Osteoblast (primary cell): ENCODE results near the gene CXCL9. TPM values are rescaled to one million over a fixed set of nuclear protein-coding genes. Genes with fewer than 3 reads are reported as not detected.
A peak's percentile ranks its signal among the peaks of the same experiment; 100 is the strongest.
"Not testable (repeated sequence)": the region's sequence is repeated elsewhere in the genome, so short reads cannot be mapped to it uniquely, and the experiment has no call there.

Experiments
- DNase-seq: peaks from one replicate; pipeline ENCODE4 v3.0.0; 2011; ENCODE audit warnings: low spot score, mixed read lengths; ENCODE audit not compliant: insufficient read length; ENCODE audit errors: missing footprints
- H2AFZ ChIP-seq: 2 replicates; pipeline ENCODE4 v1.6.0; 2011; ENCODE audit warnings: mild to moderate bottlenecking, low read length
- H3K27ac ChIP-seq: 2 replicates; pipeline ENCODE4 v1.5.1; 2011; ENCODE audit warnings: mild to moderate bottlenecking, low read depth, low read length, moderate library complexity
- H3K27me3 ChIP-seq: 2 replicates; pipeline ENCODE4 v1.6.0; 2012; ENCODE audit warnings: mild to moderate bottlenecking, control low read depth, inconsistent platforms, low read length, moderate library complexity; ENCODE audit not compliant: insufficient read depth
- H3K36me3 ChIP-seq: 2 replicates; pipeline ENCODE4 v1.5.1; 2011; ENCODE audit warnings: mild to moderate bottlenecking, low read length, control low read depth, moderate library complexity; ENCODE audit not compliant: insufficient read depth
- H3K4me1 ChIP-seq: 2 replicates; pipeline ENCODE4 v1.5.1; 2011; ENCODE audit warnings: mild to moderate bottlenecking, low read length, control low read depth, moderate library complexity; ENCODE audit not compliant: insufficient read depth
- H3K4me2 ChIP-seq: 2 replicates; pipeline ENCODE4 v1.6.0; 2011; ENCODE audit warnings: mild to moderate bottlenecking, low read length; ENCODE audit not compliant: insufficient read depth
- H3K4me3 ChIP-seq: fragments of 200-600 bp; sonication (generic); 3 replicates; pipeline ENCODE4 v1.5.1; 2012; ENCODE audit warnings: mild to moderate bottlenecking, low read length, inconsistent platforms; ENCODE audit not compliant: insufficient read depth
- H3K79me2 ChIP-seq: 2 replicates; pipeline ENCODE4 v1.6.0; 2012; ENCODE audit warnings: mild to moderate bottlenecking, low read length, control low read depth, inconsistent platforms; ENCODE audit not compliant: insufficient read depth
- H3K9me3 ChIP-seq: 2 replicates; pipeline ENCODE4 v1.5.1; 2011; ENCODE audit warnings: low read depth, low read length, control low read depth
- H4K20me1 ChIP-seq: 2 replicates; pipeline ENCODE4 v1.6.0; 2012; ENCODE audit warnings: mild to moderate bottlenecking, low read length, control low read depth; ENCODE audit not compliant: insufficient read depth
- total RNA-seq: library from RNA; depleted of rRNA; stranded (reverse); fragments of >200 nt; gene quantifications from 2 replicates; pipeline ENCODE4 v1.2.3, GENCODE V29; 2012
- TF ChIP-seq, protein P1 (sequence below): IDR thresholded peaks from 2 replicates; pipeline ENCODE4 v1.5.1; 2011; ENCODE audit warnings: mild to moderate bottlenecking, low read depth, low read length, moderate library complexity; ENCODE audit errors: extremely low read depth

Gene CXCL9
- total RNA-seq, 1 donor, result not detected

DNA sequence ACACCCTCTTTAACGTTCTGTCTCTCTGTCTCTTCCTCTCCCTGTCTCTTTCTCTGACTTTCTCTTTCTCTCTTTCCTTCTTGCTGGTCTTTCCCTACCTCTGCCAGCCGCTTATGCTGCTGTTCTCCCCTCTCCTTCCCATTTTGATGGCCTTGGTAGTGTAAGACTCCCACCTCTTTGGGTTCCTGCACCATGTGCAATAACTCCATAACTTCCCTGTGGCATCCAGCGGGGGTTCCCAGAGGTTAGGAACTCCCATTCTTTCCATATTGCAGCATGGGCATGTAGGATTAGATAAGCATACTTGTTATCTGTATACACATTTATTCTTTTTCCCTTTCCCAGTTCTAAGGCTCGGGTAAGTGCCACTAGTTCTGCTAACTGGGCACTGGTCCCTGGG, 37.4 kb upstream of the CXCL9 start:
- H3K79me2 ChIP-seq, H3K36me3 ChIP-seq, H3K4me1 ChIP-seq, H3K4me2 ChIP-seq, H3K9me3 ChIP-seq, H3K27me3 ChIP-seq, H2AFZ ChIP-seq, H4K20me1 ChIP-seq, H3K27ac ChIP-seq, H3K4me3 ChIP-seq, DNase-seq: not testable (repeated sequence)

DNA sequence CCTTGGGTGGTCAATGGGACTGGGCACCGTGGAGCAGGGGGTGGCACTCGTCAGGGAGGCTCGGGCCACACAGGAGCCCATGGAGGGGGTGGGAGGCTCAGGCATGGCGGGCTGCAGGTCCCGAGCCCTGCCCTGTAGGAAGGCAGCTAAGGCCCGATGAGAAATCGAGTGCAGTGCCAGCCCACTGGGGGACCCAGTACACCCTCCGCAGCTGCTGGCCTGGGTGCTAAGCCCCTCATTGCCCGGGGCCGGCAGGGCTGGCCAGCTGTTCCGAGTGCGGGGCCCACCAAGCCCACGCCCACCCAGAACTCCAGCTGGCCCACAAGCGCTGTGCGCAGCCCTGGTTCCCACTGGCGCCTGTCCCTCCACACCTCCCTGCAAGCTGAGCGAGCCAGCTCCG, 36.0 kb upstream of the CXCL9 start:
- not testable (repeated sequence) for H3K79me2 ChIP-seq, H3K4me1 ChIP-seq, H3K27me3 ChIP-seq, H4K20me1 ChIP-seq, H3K27ac ChIP-seq, H3K4me2 ChIP-seq, H2AFZ ChIP-seq, H3K9me3 ChIP-seq, H3K4me3 ChIP-seq, H3K36me3 ChIP-seq, DNase-seq

DNA sequence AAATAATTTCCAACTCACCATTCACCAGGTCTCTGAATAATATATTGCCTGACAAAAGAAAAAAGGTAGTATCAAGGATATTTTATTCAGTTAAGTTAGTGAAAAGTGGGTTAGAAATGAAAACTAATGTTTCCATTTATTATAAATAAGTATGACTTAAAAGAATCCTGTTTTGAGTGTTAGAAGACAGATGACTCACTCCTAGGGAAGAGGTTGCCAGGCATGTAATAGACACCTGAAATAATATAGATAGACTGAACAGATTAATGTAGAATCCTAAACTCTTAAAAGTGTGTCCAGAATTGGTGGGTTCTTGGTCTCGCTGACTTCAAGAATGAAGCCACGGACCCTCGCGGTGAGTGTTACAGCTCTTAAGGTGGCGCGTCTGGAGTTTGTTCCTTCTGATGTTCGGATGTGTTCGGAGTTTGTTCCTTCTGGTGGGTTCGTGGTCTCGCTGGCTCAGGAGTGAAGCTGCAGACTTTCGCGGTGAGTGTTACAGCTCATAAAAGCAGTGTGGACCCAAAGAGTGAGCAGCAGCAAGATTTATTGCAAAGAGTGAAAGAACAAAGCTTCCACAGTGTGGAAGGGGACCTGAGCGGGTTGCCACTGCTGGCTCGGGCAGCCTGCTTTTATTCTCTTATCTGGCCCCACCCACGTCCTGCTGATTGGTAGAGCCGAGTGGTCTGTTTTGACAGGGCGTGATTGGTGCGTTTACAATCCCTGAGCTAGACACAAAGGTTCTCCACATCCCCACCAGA, 35.1 kb upstream of the CXCL9 start:
- H2AFZ ChIP-seq, H3K9me3 ChIP-seq, H3K27ac ChIP-seq, H3K36me3 ChIP-seq, H4K20me1 ChIP-seq, H3K4me1 ChIP-seq, H3K4me3 ChIP-seq, H3K4me2 ChIP-seq, H3K79me2 ChIP-seq, H3K27me3 ChIP-seq: not testable (repeated sequence)
- peak; percentile 83 for DNase-seq

DNA sequence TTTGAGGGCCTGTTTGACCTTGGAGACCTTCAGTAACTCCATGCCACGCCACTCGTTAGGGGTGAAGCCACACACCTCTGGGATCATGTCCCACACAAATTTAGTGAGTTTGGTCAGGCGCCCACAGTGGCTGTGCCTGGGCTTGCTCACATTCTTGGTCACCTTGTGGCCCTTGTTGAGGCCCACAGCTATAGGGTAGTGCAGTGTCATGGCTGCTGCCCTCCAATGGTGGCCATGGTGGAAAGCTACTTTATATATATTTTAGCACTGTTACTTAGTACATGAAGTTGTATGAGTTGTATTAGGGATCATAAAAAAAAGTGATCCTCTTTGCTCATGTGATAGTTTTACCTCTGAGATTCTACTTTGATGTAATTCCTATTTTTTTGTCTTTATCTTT, 29.5 kb upstream of the CXCL9 start:
- TF ChIP-seq, protein P1, sequence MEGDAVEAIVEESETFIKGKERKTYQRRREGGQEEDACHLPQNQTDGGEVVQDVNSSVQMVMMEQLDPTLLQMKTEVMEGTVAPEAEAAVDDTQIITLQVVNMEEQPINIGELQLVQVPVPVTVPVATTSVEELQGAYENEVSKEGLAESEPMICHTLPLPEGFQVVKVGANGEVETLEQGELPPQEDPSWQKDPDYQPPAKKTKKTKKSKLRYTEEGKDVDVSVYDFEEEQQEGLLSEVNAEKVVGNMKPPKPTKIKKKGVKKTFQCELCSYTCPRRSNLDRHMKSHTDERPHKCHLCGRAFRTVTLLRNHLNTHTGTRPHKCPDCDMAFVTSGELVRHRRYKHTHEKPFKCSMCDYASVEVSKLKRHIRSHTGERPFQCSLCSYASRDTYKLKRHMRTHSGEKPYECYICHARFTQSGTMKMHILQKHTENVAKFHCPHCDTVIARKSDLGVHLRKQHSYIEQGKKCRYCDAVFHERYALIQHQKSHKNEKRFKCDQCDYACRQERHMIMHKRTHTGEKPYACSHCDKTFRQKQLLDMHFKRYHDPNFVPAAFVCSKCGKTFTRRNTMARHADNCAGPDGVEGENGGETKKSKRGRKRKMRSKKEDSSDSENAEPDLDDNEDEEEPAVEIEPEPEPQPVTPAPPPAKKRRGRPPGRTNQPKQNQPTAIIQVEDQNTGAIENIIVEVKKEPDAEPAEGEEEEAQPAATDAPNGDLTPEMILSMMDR, result no peak
- no peaks in the 10 kb centered on the region for H4K20me1 ChIP-seq

DNA sequence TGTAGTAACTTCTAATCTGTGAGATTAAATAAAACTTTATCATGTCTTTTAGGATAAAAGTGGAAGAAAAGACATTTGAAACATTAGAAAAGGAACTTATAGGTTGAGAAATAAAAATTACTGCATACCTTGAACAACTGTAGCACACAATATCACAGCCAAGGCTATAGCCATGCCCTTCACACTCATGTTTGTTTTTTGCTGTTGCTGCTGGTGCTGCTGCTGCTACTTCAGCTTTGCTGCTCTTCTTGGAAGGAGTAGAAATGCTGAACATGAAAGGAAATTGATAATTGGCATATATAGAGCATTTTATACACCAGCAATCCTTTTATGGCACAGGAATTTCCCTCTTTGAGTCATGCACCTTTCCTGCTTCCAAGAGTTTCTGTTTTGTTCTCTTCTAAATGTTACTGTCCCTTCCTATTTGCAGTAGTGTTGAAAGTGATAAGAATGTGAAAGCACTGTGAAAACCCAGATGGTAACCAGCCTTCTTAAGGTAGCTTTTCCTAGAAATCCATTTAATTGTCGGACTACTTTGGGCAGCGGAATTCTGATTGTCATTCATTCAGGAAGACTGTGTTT, 28.6 kb upstream of the CXCL9 start, which contains the start of gene CXCL11:
Gene CXCL11 (minus strand): TSS at position 272 of the 582 bp plus-strand sequence. CDS start 83 bp downstream, at position 189.
- Histone ChIP-seq H3K4me3 (no peak within 1 kb of the TSS), H3K4me2 (no peak within 1 kb of the TSS), H3K4me1 (no peaks in the 10 kb centered on the region), H3K27ac (no peak within 1 kb of the TSS), H2AFZ (no peak within 1 kb of the TSS), H3K79me2 (no peaks in the 10 kb centered on the region), H3K27me3 (peaks cover 26% of the 10 kb centered on the region), H3K9me3 (no peaks in the 10 kb centered on the region), H3K36me3 (no peaks in the 10 kb centered on the region), H4K20me1 (no peaks in the 10 kb centered on the region)
- DNase-seq, result no peak
- TF ChIP-seq, protein P1, result no peak

More for the DNA sequence above, 29.5 kb upstream of the CXCL9 start:
- Histone ChIP-seq H3K27me3 (peaks cover 23% of the 10 kb centered on the region), H3K36me3 (no peaks in the 10 kb centered on the region), H3K4me2 (no peak overlapping the region), H3K9me3 (no peaks in the 10 kb centered on the region), H3K79me2 (no peaks in the 10 kb centered on the region), H3K4me3 (no peak overlapping the region), H2AFZ (no peak overlapping the region), H3K27ac (no peak overlapping the region), H3K4me1 (no peaks in the 10 kb centered on the region)
- no peak for DNase-seq
